Loucy (cell line): ENCODE measurements around the gene ZFP69B.

Experiments
- CTCF ChIP-seq: fragments of 200-600 bp; sonication (generic); conservative IDR thresholded peaks from 2 replicates; pipeline ENCODE4 v1.5.1; 2014; ENCODE audit warnings: mild to moderate bottlenecking, antibody characterized with exemption, low read length
- EZH2phosphoT487 ChIP-seq: fragments of 200-600 bp; IDR thresholded peaks from 2 replicates; pipeline ENCODE4 v1.6.1; 2018; ENCODE audit warnings: antibody characterized with exemption, mild to moderate bottlenecking, moderate library complexity, borderline replicate concordance

GRCh38 chr1:40421431-40422384, 28.6 kb upstream of the ZFP69B start:
- TF ChIP-seq CTCF = no peak
- TF ChIP-seq EZH2phosphoT487 = no peak
